HepG2 (cell line): ENCODE data around the gene RARA. TPM values are rescaled to one million over a fixed set of nuclear protein-coding genes. Genes with fewer than 3 reads are reported as not detected.

Experiments
- FOXA3 ChIP-seq: IDR thresholded peaks from 2 replicates; pipeline ENCODE4 v1.6.1; 2016; ENCODE audit warnings: missing genetic modification reagents, missing compliant biosample characterization
- FOXC1 ChIP-seq: sonication (generic); formaldehyde crosslinking; IDR thresholded peaks from 2 replicates; pipeline ENCODE4 v1.8.0; 2022; ENCODE audit warnings: mild to moderate bottlenecking, missing genetic modification reagents, borderline replicate concordance
- JUNB ChIP-seq: sonication (generic); formaldehyde crosslinking; IDR thresholded peaks from 2 replicates; pipeline ENCODE4 v1.8.0; 2022; ENCODE audit warnings: missing genetic modification reagents, mild to moderate bottlenecking, borderline replicate concordance
- RARA ChIP-seq: IDR thresholded peaks from 2 replicates; pipeline ENCODE4 v1.6.1; 2016; ENCODE audit warnings: missing genetic modification reagents, missing compliant biosample characterization
- RBM22 ChIP-seq: fragments of 200-400 bp; formaldehyde crosslinking; optimal IDR thresholded peaks from 2 replicates; pipeline ENCODE3; 2017; ENCODE audit warnings: mild to moderate bottlenecking, low read length, moderate library complexity
- XRCC5 ChIP-seq: fragments of 200-400 bp; formaldehyde crosslinking; optimal IDR thresholded peaks from 2 replicates; pipeline ENCODE3; 2017; ENCODE audit warnings: mild to moderate bottlenecking, low read length
- ZFP41 ChIP-seq: sonication (generic); formaldehyde crosslinking; IDR thresholded peaks from 2 replicates; pipeline ENCODE4 v1.4.0; 2020; ENCODE audit warnings: mild to moderate bottlenecking, missing genetic modification reagents, borderline replicate concordance
- ZNF780A ChIP-seq: sonication (generic); formaldehyde crosslinking; IDR thresholded peaks from 2 replicates; pipeline ENCODE4 v1.8.0; 2022; ENCODE audit warnings: mild to moderate bottlenecking, missing genetic modification reagents, moderate library complexity
- polyA plus RNA-seq, 8 experiments: library from polyadenylated mRNA; depleted of rRNA in 3 of 8; stranded (reverse) in 7 of 8; unstranded in 1 of 8; fragments of >200 nt; fragmentation: Illumina TruSeq in 4 of 8; extraction: Trizol in 4 of 8; gene quantifications; 2 replicates each; pipeline versions ENCODE4 v1.2.1 to v1.2.3, GENCODE V29; 2011 to 2016; ENCODE audit warnings: low read depth in 4 of 8, missing spikeins in 1 of 8, mixed read lengths in 1 of 8; ENCODE audit not compliant: insufficient read depth in 1 of 8
- total RNA-seq, 5 experiments: library from RNA; depleted of rRNA; stranded (reverse); fragments of >200 nt; fragmentation: Illumina TruSeq; extraction: Trizol; gene quantifications; 2 replicates each; pipeline ENCODE4 v1.2.3, GENCODE V29; 2016; ENCODE audit warnings: low read depth in 1 of 5
- TF ChIP-seq, protein P1 (sequence below): sonication (generic); formaldehyde crosslinking; IDR thresholded peaks from one replicate; pipeline ENCODE4 v1.5.1; 2020; ENCODE audit warnings: mild to moderate bottlenecking, missing genetic modification reagents; ENCODE audit errors: not compliant biosample characterization
- TF ChIP-seq, protein P2 (sequence below): sonication (generic); formaldehyde crosslinking; IDR thresholded peaks from 2 replicates; pipeline ENCODE4 v1.9.0; 2021; ENCODE audit warnings: missing genetic modification reagents, mild to moderate bottlenecking, borderline replicate concordance
- TF ChIP-seq, protein P3 (sequence below): sonication (generic); formaldehyde crosslinking; IDR thresholded peaks from 2 replicates; pipeline ENCODE4 v1.8.0; 2022; ENCODE audit warnings: missing genetic modification reagents, mild to moderate bottlenecking, moderate library complexity, borderline replicate concordance
- TF ChIP-seq, protein P4 (sequence below): sonication (generic); formaldehyde crosslinking; IDR thresholded peaks from 2 replicates; pipeline ENCODE4 v1.5.0; 2020; ENCODE audit warnings: mild to moderate bottlenecking, missing genetic modification reagents
- TF ChIP-seq, protein P5 (sequence below): sonication (generic); formaldehyde crosslinking; IDR thresholded peaks from 2 replicates; pipeline ENCODE4 v1.5.0; 2020; ENCODE audit warnings: missing genetic modification reagents, mild to moderate bottlenecking, borderline replicate concordance

Gene RARA
- total and polyA plus RNA-seq, 2 of the 13 experiments (the other 11 are each of a cell fraction or from before 2014, with no cell fraction given), result 6.4 to 8.6 TPM

DNA sequence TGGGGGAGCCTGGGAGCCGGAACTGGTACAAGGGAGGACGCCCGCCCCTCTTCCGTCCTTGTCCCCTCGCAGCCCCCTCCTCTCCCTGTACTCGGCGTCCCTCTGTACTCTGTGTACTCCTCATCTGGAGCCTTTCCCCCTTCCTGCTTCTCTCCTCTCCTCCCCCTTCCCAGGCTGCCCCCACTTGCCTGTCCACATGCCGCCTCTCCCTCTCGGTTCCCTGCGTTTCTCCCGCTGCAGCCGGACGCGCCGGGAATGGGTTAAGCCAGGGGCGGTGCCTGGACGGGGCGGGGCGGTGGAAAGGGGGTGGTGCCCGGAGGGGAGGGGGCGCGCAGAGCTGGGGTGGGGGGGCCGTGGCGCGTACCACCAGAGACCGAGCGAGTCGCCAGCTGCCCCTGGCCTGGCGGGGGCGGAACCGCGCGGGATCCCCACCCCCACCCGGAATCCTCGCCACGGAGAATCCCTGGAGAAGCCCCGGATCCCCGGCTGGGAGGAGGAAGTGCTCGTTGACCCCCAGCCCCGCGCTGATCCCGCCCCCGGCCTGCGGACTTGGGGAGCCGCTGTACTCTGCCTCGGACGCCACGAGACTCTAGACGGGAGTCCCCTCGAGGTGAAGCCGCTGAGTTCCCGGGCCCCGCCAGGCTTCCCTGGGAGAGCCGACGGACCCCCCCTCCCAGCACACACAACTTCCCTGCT lies 33.0 kb downstream of the RARA start (continued):
- TF ChIP-seq, protein P1, sequence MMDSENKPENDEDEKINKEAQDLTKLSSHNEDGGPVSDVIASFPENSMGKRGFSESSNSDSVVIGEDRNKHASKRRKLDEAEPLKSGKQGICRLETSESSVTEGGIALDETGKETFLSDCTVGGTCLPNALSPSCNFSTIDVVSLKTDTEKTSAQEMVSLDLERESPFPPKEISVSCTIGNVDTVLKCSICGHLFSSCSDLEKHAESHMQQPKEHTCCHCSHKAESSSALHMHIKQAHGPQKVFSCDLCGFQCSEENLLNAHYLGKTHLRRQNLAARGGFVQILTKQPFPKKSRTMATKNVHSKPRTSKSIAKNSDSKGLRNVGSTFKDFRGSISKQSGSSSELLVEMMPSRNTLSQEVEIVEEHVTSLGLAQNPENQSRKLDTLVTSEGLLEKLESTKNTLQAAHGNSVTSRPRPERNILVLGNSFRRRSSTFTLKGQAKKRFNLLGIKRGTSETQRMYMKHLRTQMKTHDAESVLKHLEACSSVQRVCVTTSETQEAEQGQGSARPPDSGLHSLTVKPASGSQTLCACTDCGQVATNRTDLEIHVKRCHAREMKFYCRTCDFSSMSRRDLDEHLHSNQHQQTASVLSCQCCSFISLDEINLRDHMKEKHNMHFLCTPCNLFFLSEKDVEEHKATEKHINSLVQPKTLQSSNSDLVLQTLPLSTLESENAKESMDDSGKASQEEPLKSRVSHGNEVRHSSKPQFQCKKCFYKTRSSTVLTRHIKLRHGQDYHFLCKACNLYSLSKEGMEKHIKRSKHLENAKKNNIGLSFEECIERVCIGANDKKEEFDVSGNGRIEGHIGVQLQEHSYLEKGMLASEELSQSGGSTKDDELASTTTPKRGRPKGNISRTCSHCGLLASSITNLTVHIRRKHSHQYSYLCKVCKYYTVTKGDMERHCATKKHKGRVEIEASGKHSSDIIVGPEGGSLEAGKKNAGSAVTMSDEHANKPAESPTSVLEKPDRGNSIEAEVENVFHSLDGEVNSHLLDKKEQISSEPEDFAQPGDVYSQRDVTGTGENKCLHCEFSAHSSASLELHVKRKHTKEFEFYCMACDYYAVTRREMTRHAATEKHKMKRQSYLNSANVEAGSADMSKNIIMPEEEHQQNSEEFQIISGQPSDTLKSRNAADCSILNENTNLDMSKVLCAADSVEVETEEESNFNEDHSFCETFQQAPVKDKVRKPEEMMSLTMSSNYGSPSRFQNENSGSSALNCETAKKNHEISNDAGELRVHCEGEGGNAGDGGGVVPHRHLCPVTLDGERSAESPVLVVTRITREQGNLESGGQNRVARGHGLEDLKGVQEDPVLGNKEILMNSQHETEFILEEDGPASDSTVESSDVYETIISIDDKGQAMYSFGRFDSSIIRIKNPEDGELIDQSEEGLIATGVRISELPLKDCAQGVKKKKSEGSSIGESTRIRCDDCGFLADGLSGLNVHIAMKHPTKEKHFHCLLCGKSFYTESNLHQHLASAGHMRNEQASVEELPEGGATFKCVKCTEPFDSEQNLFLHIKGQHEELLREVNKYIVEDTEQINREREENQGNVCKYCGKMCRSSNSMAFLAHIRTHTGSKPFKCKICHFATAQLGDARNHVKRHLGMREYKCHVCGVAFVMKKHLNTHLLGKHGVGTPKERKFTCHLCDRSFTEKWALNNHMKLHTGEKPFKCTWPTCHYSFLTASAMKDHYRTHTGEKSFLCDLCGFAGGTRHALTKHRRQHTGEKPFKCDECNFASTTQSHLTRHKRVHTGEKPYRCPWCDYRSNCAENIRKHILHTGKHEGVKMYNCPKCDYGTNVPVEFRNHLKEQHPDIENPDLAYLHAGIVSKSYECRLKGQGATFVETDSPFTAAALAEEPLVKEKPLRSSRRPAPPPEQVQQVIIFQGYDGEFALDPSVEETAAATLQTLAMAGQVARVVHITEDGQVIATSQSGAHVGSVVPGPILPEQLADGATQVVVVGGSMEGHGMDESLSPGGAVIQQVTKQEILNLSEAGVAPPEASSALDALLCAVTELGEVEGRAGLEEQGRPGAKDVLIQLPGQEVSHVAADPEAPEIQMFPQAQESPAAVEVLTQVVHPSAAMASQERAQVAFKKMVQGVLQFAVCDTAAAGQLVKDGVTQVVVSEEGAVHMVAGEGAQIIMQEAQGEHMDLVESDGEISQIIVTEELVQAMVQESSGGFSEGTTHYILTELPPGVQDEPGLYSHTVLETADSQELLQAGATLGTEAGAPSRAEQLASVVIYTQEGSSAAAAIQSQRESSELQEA (CRISPR knock-in tag), result no peak
- TF ChIP-seq RARA (CRISPR knock-in tag) (no peak), RBM22 (no peak), FOXA3 (no peak; the same call in 1 of the 2 replicates), ZNF780A (CRISPR knock-in tag) (no peak), XRCC5 (no peak), JUNB (no peak; the same call in 1 of the 2 replicates), ZFP41 (CRISPR knock-in tag) (no peak), FOXC1 (CRISPR knock-in tag) (no peak)
- TF ChIP-seq, protein P2, sequence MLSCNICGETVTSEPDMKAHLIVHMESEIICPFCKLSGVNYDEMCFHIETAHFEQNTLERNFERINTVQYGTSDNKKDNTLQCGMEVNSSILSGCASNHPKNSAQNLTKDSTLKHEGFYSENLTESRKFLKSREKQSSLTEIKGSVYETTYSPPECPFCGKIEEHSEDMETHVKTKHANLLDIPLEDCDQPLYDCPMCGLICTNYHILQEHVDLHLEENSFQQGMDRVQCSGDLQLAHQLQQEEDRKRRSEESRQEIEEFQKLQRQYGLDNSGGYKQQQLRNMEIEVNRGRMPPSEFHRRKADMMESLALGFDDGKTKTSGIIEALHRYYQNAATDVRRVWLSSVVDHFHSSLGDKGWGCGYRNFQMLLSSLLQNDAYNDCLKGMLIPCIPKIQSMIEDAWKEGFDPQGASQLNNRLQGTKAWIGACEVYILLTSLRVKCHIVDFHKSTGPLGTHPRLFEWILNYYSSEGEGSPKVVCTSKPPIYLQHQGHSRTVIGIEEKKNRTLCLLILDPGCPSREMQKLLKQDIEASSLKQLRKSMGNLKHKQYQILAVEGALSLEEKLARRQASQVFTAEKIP (CRISPR knock-in tag), result no peak
- TF ChIP-seq, protein P3, sequence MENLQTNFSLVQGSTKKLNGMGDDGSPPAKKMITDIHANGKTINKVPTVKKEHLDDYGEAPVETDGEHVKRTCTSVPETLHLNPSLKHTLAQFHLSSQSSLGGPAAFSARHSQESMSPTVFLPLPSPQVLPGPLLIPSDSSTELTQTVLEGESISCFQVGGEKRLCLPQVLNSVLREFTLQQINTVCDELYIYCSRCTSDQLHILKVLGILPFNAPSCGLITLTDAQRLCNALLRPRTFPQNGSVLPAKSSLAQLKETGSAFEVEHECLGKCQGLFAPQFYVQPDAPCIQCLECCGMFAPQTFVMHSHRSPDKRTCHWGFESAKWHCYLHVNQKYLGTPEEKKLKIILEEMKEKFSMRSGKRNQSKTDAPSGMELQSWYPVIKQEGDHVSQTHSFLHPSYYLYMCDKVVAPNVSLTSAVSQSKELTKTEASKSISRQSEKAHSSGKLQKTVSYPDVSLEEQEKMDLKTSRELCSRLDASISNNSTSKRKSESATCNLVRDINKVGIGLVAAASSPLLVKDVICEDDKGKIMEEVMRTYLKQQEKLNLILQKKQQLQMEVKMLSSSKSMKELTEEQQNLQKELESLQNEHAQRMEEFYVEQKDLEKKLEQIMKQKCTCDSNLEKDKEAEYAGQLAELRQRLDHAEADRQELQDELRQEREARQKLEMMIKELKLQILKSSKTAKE (CRISPR knock-in tag), result no peak
- TF ChIP-seq, protein P4, sequence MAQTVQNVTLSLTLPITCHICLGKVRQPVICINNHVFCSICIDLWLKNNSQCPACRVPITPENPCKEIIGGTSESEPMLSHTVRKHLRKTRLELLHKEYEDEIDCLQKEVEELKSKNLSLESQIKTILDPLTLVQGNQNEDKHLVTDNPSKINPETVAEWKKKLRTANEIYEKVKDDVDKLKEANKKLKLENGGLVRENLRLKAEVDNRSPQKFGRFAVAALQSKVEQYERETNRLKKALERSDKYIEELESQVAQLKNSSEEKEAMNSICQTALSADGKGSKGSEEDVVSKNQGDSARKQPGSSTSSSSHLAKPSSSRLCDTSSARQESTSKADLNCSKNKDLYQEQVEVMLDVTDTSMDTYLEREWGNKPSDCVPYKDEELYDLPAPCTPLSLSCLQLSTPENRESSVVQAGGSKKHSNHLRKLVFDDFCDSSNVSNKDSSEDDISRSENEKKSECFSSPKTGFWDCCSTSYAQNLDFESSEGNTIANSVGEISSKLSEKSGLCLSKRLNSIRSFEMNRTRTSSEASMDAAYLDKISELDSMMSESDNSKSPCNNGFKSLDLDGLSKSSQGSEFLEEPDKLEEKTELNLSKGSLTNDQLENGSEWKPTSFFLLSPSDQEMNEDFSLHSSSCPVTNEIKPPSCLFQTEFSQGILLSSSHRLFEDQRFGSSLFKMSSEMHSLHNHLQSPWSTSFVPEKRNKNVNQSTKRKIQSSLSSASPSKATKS (CRISPR knock-in tag), result no peak
- TF ChIP-seq, protein P5, sequence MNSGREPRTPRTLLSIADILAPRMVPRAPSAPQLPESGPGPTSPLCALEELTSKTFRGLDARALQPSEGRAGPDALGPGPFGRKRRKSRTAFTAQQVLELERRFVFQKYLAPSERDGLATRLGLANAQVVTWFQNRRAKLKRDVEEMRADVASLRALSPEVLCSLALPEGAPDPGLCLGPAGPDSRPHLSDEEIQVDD (CRISPR knock-in tag), result no peak
